HepG2 (cell line): ENCODE measurements around the gene RARRES1.

Experiments
- FOXA3 ChIP-seq: IDR thresholded peaks from 2 replicates; pipeline ENCODE4 v1.6.1; 2016; ENCODE audit warnings: missing genetic modification reagents, missing compliant biosample characterization
- KAT8 ChIP-seq: IDR thresholded peaks from 2 replicates; pipeline ENCODE4 v1.6.1; 2016; ENCODE audit warnings: missing genetic modification reagents, missing compliant biosample characterization
- KDM1A ChIP-seq: IDR thresholded peaks from 2 replicates; pipeline ENCODE4 v1.6.1; 2016; ENCODE audit warnings: missing compliant biosample characterization
- KDM3A ChIP-seq: IDR thresholded peaks from 2 replicates; pipeline ENCODE4 v1.6.1; 2018; ENCODE audit warnings: low read depth, missing compliant biosample characterization
- SETDB1 ChIP-seq: sonication (generic); formaldehyde crosslinking; IDR thresholded peaks from 2 replicates; pipeline ENCODE4 v1.5.1; 2020; ENCODE audit warnings: missing genetic modification reagents, mild to moderate bottlenecking, borderline replicate concordance
- TAF1 ChIP-seq: sonication (generic); formaldehyde crosslinking; IDR thresholded peaks from 2 replicates; pipeline ENCODE4 v1.4.0; 2020; ENCODE audit warnings: missing genetic modification reagents
- ZNF746 ChIP-seq: sonication (generic); formaldehyde crosslinking; IDR thresholded peaks from 2 replicates; pipeline ENCODE4 v1.8.0; 2022; ENCODE audit warnings: mild to moderate bottlenecking, missing genetic modification reagents
- ZSCAN29 ChIP-seq: sonication (generic); formaldehyde crosslinking; conservative IDR thresholded peaks from 2 replicates; pipeline ENCODE4 v1.4.0; 2020; ENCODE audit warnings: mild to moderate bottlenecking, missing genetic modification reagents
- ZSCAN31 ChIP-seq: sonication (generic); formaldehyde crosslinking; IDR thresholded peaks from 2 replicates; pipeline ENCODE4 v1.5.0; 2020; ENCODE audit warnings: low read depth, mild to moderate bottlenecking, missing genetic modification reagents
- TF ChIP-seq, protein P1 (sequence below): IDR thresholded peaks from 2 replicates; pipeline ENCODE4 v1.6.1; 2016; ENCODE audit warnings: missing compliant biosample characterization, missing genetic modification reagents, borderline replicate concordance
- TF ChIP-seq, protein P2 (sequence below): sonication (generic); formaldehyde crosslinking; IDR thresholded peaks from 2 replicates; pipeline ENCODE4 v1.8.0; 2022; ENCODE audit warnings: mild to moderate bottlenecking, missing genetic modification reagents, moderate library complexity
- TF ChIP-seq, protein P3 (sequence below): sonication (generic); formaldehyde crosslinking; IDR thresholded peaks from 2 replicates; pipeline ENCODE4 v1.5.0; 2020; ENCODE audit warnings: mild to moderate bottlenecking, missing genetic modification reagents, moderate library complexity
- TF ChIP-seq, protein P4 (sequence below): sonication (generic); formaldehyde crosslinking; IDR thresholded peaks from 2 replicates; pipeline ENCODE4 v1.5.0; 2020; ENCODE audit warnings: mild to moderate bottlenecking, missing genetic modification reagents
- TF ChIP-seq, protein P5 (sequence below): sonication (generic); formaldehyde crosslinking; IDR thresholded peaks from 2 replicates; pipeline ENCODE4 v1.5.0; 2020; ENCODE audit warnings: missing genetic modification reagents

DNA sequence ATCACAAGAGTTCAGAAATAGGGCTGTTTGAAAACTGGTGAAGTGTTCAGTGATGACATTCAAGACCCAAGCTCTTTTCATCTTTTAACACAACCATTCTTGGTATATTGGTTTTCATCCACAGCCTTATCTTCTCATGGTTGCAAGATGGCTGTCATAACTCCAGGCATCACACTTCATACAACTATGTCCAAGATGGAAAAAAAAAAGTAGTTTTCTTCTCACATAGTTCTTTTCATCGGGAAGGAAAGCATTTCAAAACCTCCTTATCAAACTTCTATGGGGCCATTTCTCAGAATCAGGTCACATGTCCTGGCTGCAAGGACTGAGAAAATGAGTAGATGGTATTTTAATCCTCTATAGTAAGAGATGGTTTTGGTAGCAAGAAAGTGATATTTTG, 48.5 kb upstream of the RARRES1 start:
- TF ChIP-seq, protein P1, sequence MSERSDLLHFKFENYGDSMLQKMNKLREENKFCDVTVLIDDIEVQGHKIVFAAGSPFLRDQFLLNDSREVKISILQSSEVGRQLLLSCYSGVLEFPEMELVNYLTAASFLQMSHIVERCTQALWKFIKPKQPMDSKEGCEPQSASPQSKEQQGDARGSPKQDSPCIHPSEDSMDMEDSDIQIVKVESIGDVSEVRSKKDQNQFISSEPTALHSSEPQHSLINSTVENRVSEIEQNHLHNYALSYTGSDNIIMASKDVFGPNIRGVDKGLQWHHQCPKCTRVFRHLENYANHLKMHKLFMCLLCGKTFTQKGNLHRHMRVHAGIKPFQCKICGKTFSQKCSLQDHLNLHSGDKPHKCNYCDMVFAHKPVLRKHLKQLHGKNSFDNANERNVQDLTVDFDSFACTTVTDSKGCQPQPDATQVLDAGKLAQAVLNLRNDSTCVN (CRISPR knock-in tag): no peak
- TF ChIP-seq ZSCAN31 (CRISPR knock-in tag) (no peak), KDM1A (CRISPR knock-in tag) (no peak), KDM3A (CRISPR knock-in tag) (no peak), ZNF746 (CRISPR knock-in tag) (no peak), FOXA3 (no peak), ZSCAN29 (CRISPR knock-in tag) (no peak), TAF1 (no peak), KAT8 (no peak), SETDB1 (no peak)
- TF ChIP-seq, protein P2, sequence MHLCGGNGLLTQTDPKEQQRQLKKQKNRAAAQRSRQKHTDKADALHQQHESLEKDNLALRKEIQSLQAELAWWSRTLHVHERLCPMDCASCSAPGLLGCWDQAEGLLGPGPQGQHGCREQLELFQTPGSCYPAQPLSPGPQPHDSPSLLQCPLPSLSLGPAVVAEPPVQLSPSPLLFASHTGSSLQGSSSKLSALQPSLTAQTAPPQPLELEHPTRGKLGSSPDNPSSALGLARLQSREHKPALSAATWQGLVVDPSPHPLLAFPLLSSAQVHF: no peak
- TF ChIP-seq, protein P3, sequence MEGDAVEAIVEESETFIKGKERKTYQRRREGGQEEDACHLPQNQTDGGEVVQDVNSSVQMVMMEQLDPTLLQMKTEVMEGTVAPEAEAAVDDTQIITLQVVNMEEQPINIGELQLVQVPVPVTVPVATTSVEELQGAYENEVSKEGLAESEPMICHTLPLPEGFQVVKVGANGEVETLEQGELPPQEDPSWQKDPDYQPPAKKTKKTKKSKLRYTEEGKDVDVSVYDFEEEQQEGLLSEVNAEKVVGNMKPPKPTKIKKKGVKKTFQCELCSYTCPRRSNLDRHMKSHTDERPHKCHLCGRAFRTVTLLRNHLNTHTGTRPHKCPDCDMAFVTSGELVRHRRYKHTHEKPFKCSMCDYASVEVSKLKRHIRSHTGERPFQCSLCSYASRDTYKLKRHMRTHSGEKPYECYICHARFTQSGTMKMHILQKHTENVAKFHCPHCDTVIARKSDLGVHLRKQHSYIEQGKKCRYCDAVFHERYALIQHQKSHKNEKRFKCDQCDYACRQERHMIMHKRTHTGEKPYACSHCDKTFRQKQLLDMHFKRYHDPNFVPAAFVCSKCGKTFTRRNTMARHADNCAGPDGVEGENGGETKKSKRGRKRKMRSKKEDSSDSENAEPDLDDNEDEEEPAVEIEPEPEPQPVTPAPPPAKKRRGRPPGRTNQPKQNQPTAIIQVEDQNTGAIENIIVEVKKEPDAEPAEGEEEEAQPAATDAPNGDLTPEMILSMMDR (CRISPR knock-in tag): no peak
- TF ChIP-seq, protein P4, sequence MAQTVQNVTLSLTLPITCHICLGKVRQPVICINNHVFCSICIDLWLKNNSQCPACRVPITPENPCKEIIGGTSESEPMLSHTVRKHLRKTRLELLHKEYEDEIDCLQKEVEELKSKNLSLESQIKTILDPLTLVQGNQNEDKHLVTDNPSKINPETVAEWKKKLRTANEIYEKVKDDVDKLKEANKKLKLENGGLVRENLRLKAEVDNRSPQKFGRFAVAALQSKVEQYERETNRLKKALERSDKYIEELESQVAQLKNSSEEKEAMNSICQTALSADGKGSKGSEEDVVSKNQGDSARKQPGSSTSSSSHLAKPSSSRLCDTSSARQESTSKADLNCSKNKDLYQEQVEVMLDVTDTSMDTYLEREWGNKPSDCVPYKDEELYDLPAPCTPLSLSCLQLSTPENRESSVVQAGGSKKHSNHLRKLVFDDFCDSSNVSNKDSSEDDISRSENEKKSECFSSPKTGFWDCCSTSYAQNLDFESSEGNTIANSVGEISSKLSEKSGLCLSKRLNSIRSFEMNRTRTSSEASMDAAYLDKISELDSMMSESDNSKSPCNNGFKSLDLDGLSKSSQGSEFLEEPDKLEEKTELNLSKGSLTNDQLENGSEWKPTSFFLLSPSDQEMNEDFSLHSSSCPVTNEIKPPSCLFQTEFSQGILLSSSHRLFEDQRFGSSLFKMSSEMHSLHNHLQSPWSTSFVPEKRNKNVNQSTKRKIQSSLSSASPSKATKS: no peak
- TF ChIP-seq, protein P5, sequence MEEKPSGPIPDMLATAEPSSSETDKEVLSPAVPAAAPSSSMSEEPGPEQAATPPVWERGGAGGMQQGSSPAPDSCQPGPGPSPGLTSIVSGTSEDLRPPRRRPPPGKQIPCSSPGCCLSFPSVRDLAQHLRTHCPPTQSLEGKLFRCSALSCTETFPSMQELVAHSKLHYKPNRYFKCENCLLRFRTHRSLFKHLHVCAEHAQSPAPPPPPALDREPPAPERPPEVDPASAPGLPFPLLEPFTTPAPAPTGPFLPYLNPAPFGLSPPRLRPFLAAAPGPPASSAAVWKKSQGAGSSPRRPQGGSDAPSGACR (CRISPR knock-in tag): no peak
